Endothelial cell of hepatic sinusoid (primary cell): Measurements from ENCODE around the gene CDKAL1.
"Not testable (repeated sequence)": the region's sequence is repeated elsewhere in the genome, so short reads cannot be mapped to it uniquely, and the experiment has no call there.

Experiments
- in situ Hi-C: cut with HindIII; loops from 2 replicates; pipeline ENCODE4 v1.10.0; 2017; ENCODE audit warnings: low sequenced_read_pairs

CDKAL1 gene

GRCh38 chr6:21034345-21034744, 500.1 kb downstream of the CDKAL1 start:
- in situ Hi-C loops = no loop called here

GRCh38 chr6:21037453-21037852, 503.2 kb downstream of the CDKAL1 start:
- in situ Hi-C loops = no loop called here

- in situ Hi-C loops = no loop called here
Observed at GRCh38 chr6:21039926-21040325, 505.7 kb downstream of the CDKAL1 start.

GRCh38 chr6:21045135-21045700, 511.0 kb downstream of the CDKAL1 start:
- in situ Hi-C loops = no loop called here

- in situ Hi-C loops = no loop called here
Observed at GRCh38 chr6:21046276-21046675, 512.0 kb downstream of the CDKAL1 start.

GRCh38 chr6:21048047-21048446, 513.8 kb downstream of the CDKAL1 start:
- in situ Hi-C loops = no loop called here

- in situ Hi-C loops = no loop called here
Observed at GRCh38 chr6:21049148-21049547, 514.9 kb downstream of the CDKAL1 start.

- in situ Hi-C loops = no loop called here
Observed at GRCh38 chr6:21049572-21049971, 515.3 kb downstream of the CDKAL1 start.

GRCh38 chr6:21050935-21051334, 516.7 kb downstream of the CDKAL1 start:
- in situ Hi-C loops = no loop called here

- in situ Hi-C loops = no loop called here
Observed at GRCh38 chr6:21051777-21052176, 517.5 kb downstream of the CDKAL1 start.

GRCh38 chr6:21053612-21054011, 519.4 kb downstream of the CDKAL1 start:
- in situ Hi-C loops = no loop called here

- in situ Hi-C loops = not testable (repeated sequence)
Observed at GRCh38 chr6:21055480-21055879, 521.2 kb downstream of the CDKAL1 start.

GRCh38 chr6:21061892-21062291, 527.6 kb downstream of the CDKAL1 start:
- in situ Hi-C loops = no loop called here

- in situ Hi-C loops = loop anchor here (5.0 kb wide), 2 partner anchors 82 to 93 kb away; no protein-coding TSS in a partner anchor
Observed at GRCh38 chr6:21064756-21065340, 530.6 kb downstream of the CDKAL1 start.

GRCh38 chr6:21067521-21067920, 533.3 kb downstream of the CDKAL1 start:
- in situ Hi-C loops = loop anchor here (5.0 kb wide), 2 partner anchors 80 to 95 kb away; no protein-coding TSS in a partner anchor

GRCh38 chr6:21070620-21071019, 536.4 kb downstream of the CDKAL1 start:
- in situ Hi-C loops = no loop called here

GRCh38 chr6:21071780-21072468, 537.7 kb downstream of the CDKAL1 start:
- in situ Hi-C loops = no loop called here

GRCh38 chr6:21073318-21073839, 539.1 kb downstream of the CDKAL1 start:
- in situ Hi-C loops = no loop called here

- in situ Hi-C loops = no loop called here
Observed at GRCh38 chr6:21074484-21074883, 540.2 kb downstream of the CDKAL1 start.

- in situ Hi-C loops = no loop called here
Observed at GRCh38 chr6:21075986-21076385, 541.7 kb downstream of the CDKAL1 start.

- in situ Hi-C loops = no loop called here
Observed at GRCh38 chr6:21078497-21078896, 544.2 kb downstream of the CDKAL1 start.

GRCh38 chr6:21079468-21080048, 545.3 kb downstream of the CDKAL1 start:
- in situ Hi-C loops = no loop called here
